HepG2 (cell line): ENCODE results near the gene TMEM219. TPM values are rescaled to one million over a fixed set of nuclear protein-coding genes. Genes with fewer than 3 reads are reported as not detected.

Experiments used
- ARNTL ChIP-seq: sonication (generic); formaldehyde crosslinking; IDR thresholded peaks from 2 replicates; pipeline ENCODE4 v1.4.0; 2020; ENCODE audit warnings: mild to moderate bottlenecking, missing genetic modification reagents
- FOXA1 ChIP-seq, 2 experiments: fragments of 450-650 bp in 1 of 2; sonication (generic) in 1 of 2; formaldehyde crosslinking in 1 of 2; IDR thresholded peaks; 2 replicates each; pipeline versions ENCODE4 v1.4.0 to v1.6.1; 2016 to 2020; ENCODE audit warnings: missing genetic modification reagents in 1 of 2
- FOXP1 ChIP-seq, 2 experiments: fragments of 450-650 bp in 1 of 2; IDR thresholded peaks; 2 replicates each; pipeline ENCODE4 v1.6.1; 2017 to 2018; ENCODE audit warnings: antibody characterized with exemption in 1 of 2
- HES4 ChIP-seq: sonication (generic); formaldehyde crosslinking; IDR thresholded peaks from 2 replicates; pipeline ENCODE4 v1.9.0; 2021; ENCODE audit warnings: mild to moderate bottlenecking, missing genetic modification reagents, borderline replicate concordance
- HIC2 ChIP-seq: sonication (generic); formaldehyde crosslinking; IDR thresholded peaks from 2 replicates; pipeline ENCODE4 v1.9.0; 2022; ENCODE audit warnings: low read depth, missing genetic modification reagents
- IKZF1 ChIP-seq: fragments of 450-650 bp; IDR thresholded peaks from 2 replicates; pipeline ENCODE4 v1.7.1; 2016
- KLF15 ChIP-seq: sonication (generic); formaldehyde crosslinking; IDR thresholded peaks from 2 replicates; pipeline ENCODE4 v1.8.1; 2023; ENCODE audit warnings: borderline replicate concordance, mild to moderate bottlenecking, inconsistent platforms, missing genetic modification reagents, mixed read lengths
- LCORL ChIP-seq, 2 experiments: fragments of 450-650 bp in 1 of 2; sonication (generic) in 1 of 2; formaldehyde crosslinking in 1 of 2; IDR thresholded peaks; 2 replicates each; pipeline versions ENCODE4 v1.5.0 to v1.6.1; 2017 to 2020; ENCODE audit warnings: antibody characterized with exemption in 1 of 2, missing genetic modification reagents in 1 of 2
- REXO4 ChIP-seq: sonication (generic); formaldehyde crosslinking; IDR thresholded peaks from 2 replicates; pipeline ENCODE4 v1.8.0; 2022; ENCODE audit warnings: missing genetic modification reagents, mild to moderate bottlenecking, borderline replicate concordance
- SMAD9 ChIP-seq: sonication (generic); formaldehyde crosslinking; IDR thresholded peaks from 2 replicates; pipeline ENCODE4 v1.5.1; 2020; ENCODE audit warnings: mild to moderate bottlenecking, missing genetic modification reagents
- SRSF4 ChIP-seq: fragments of 200-400 bp; formaldehyde crosslinking; IDR thresholded peaks from one replicate; pipeline ENCODE4 v1.6.1; 2018; ENCODE audit warnings: mild to moderate bottlenecking, low read depth, low read length, moderate library complexity; ENCODE audit not compliant: poor library complexity, severe bottlenecking
- ZBTB44 ChIP-seq: sonication (generic); formaldehyde crosslinking; IDR thresholded peaks from 2 replicates; pipeline ENCODE4 v1.4.0; 2020; ENCODE audit warnings: missing genetic modification reagents
- ZMYM2 ChIP-seq: sonication (generic); formaldehyde crosslinking; IDR thresholded peaks from 2 replicates; pipeline ENCODE4 v1.8.0; 2022; ENCODE audit warnings: mild to moderate bottlenecking, missing genetic modification reagents
- ZNF234 ChIP-seq: sonication (generic); formaldehyde crosslinking; conservative IDR thresholded peaks from 2 replicates; pipeline ENCODE4 v1.5.1; 2020; ENCODE audit warnings: mild to moderate bottlenecking, missing genetic modification reagents
- ZNF615 ChIP-seq: sonication (generic); formaldehyde crosslinking; IDR thresholded peaks from 2 replicates; pipeline ENCODE4 v1.5.0; 2020; ENCODE audit warnings: mild to moderate bottlenecking, missing genetic modification reagents, borderline replicate concordance
- polyA plus RNA-seq, 8 experiments: library from polyadenylated mRNA; depleted of rRNA in 3 of 8; stranded (reverse) in 7 of 8; unstranded in 1 of 8; fragments of >200 nt; fragmentation: Illumina TruSeq in 4 of 8; extraction: Trizol in 4 of 8; gene quantifications; 2 replicates each; pipeline versions ENCODE4 v1.2.1 to v1.2.3, GENCODE V29; 2011 to 2016; ENCODE audit warnings: low read depth in 4 of 8, missing spikeins in 1 of 8, mixed read lengths in 1 of 8; ENCODE audit not compliant: insufficient read depth in 1 of 8
- total RNA-seq, 5 experiments: library from RNA; depleted of rRNA; stranded (reverse); fragments of >200 nt; fragmentation: Illumina TruSeq; extraction: Trizol; gene quantifications; 2 replicates each; pipeline ENCODE4 v1.2.3, GENCODE V29; 2016; ENCODE audit warnings: low read depth in 1 of 5
- TF ChIP-seq, protein P1 (sequence below): sonication (generic); formaldehyde crosslinking; IDR thresholded peaks from 2 replicates; pipeline ENCODE4 v1.4.0; 2020; ENCODE audit warnings: low read depth, missing genetic modification reagents
- TF ChIP-seq, protein P2 (sequence below): sonication (generic); formaldehyde crosslinking; IDR thresholded peaks from 2 replicates; pipeline ENCODE4 v1.5.1; 2020; ENCODE audit warnings: missing genetic modification reagents, mild to moderate bottlenecking, borderline replicate concordance

Gene TMEM219
- total and polyA plus RNA-seq, 2 of the 13 experiments (the other 11 are each of a cell fraction or from before 2014, with no cell fraction given): 105 to 115 TPM

GRCh38 chr16:29925781-29926710 lies 35.8 kb upstream of the TMEM219 start, which contains the start of gene KCTD13 (continued):
- TF ChIP-seq KLF15 (CRISPR knock-in tag) (peak; percentile 94; the same call in 1 of the 2 replicates), ZMYM2 (peak; percentile 88), SMAD9 (CRISPR knock-in tag) (peak; percentile 19; the same call in 1 of the 2 replicates), SRSF4 (no peak), REXO4 (CRISPR knock-in tag) (no peak), LCORL (IDR thresholded peaks at IDR 0.05) (no peak), LCORL (CRISPR knock-in tag; IDR thresholded peaks at IDR 0.05) (peak; percentile 35; the same call in 1 of the 2 replicates), HES4 (CRISPR knock-in tag) (no peak), FOXP1 (IDR thresholded peaks at IDR 0.05) (no peak), FOXP1 (CRISPR knock-in tag; IDR thresholded peaks at IDR 0.05) (no peak), ZBTB44 (CRISPR knock-in tag) (peak; percentile 46; the same call in 1 of the 2 replicates), ARNTL (CRISPR knock-in tag) (peak; percentile 77), IKZF1 (no peak), FOXA1 (IDR thresholded peaks at IDR 0.05) (no peak), FOXA1 (CRISPR knock-in tag; IDR thresholded peaks at IDR 0.05) (peak; percentile 26), ZNF615 (CRISPR knock-in tag) (no peak), HIC2 (CRISPR knock-in tag) (0 out of 2 replicates have a peak, but pooled peaks have one; percentile 60), ZNF234 (CRISPR knock-in tag) (peak; percentile 83; the same call in 1 of the 2 replicates)
- TF ChIP-seq, protein P1, sequence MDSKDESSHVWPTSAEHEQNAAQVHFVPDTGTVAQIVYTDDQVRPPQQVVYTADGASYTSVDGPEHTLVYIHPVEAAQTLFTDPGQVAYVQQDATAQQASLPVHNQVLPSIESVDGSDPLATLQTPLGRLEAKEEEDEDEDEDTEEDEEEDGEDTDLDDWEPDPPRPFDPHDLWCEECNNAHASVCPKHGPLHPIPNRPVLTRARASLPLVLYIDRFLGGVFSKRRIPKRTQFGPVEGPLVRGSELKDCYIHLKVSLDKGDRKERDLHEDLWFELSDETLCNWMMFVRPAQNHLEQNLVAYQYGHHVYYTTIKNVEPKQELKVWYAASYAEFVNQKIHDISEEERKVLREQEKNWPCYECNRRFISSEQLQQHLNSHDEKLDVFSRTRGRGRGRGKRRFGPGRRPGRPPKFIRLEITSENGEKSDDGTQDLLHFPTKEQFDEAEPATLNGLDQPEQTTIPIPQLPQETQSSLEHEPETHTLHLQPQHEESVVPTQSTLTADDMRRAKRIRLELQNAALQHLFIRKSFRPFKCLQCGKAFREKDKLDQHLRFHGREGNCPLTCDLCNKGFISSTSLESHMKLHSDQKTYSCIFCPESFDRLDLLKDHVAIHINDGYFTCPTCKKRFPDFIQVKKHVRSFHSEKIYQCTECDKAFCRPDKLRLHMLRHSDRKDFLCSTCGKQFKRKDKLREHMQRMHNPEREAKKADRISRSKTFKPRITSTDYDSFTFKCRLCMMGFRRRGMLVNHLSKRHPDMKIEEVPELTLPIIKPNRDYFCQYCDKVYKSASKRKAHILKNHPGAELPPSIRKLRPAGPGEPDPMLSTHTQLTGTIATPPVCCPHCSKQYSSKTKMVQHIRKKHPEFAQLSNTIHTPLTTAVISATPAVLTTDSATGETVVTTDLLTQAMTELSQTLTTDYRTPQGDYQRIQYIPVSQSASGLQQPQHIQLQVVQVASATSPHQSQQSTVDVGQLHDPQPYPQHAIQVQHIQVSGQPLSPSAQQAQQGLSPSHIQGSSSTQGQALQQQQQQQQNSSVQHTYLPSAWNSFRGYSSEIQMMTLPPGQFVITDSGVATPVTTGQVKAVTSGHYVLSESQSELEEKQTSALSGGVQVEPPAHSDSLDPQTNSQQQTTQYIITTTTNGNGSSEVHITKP (CRISPR knock-in tag): no peak
- TF ChIP-seq, protein P2, sequence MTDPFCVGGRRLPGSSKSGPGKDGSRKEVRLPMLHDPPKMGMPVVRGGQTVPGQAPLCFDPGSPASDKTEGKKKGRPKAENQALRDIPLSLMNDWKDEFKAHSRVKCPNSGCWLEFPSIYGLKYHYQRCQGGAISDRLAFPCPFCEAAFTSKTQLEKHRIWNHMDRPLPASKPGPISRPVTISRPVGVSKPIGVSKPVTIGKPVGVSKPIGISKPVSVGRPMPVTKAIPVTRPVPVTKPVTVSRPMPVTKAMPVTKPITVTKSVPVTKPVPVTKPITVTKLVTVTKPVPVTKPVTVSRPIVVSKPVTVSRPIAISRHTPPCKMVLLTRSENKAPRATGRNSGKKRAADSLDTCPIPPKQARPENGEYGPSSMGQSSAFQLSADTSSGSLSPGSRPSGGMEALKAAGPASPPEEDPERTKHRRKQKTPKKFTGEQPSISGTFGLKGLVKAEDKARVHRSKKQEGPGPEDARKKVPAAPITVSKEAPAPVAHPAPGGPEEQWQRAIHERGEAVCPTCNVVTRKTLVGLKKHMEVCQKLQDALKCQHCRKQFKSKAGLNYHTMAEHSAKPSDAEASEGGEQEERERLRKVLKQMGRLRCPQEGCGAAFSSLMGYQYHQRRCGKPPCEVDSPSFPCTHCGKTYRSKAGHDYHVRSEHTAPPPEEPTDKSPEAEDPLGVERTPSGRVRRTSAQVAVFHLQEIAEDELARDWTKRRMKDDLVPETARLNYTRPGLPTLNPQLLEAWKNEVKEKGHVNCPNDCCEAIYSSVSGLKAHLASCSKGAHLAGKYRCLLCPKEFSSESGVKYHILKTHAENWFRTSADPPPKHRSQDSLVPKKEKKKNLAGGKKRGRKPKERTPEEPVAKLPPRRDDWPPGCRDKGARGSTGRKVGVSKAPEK: no peak
